SK-N-SH (cell line): Measurements from ENCODE around the gene MXD3.

ENCODE experiments used
- CTCF ChIP-seq: fragments of 200-600 bp; sonication (generic); IDR thresholded peaks from 2 replicates; pipeline ENCODE4 v1.6.1; 2017; ENCODE audit warnings: antibody characterized with exemption, mild to moderate bottlenecking, moderate library complexity
- GATA2 ChIP-seq: sonication (generic); formaldehyde crosslinking; IDR thresholded peaks from 2 replicates; pipeline ENCODE4 v1.5.0; 2020; ENCODE audit warnings: mild to moderate bottlenecking, missing genetic modification reagents
- MAX ChIP-seq: IDR thresholded peaks from 2 replicates; pipeline ENCODE4 v1.4.0; 2012; ENCODE audit warnings: low read depth
- PBX3 ChIP-seq: IDR thresholded peaks from 2 replicates; pipeline ENCODE4; 2012
- POLR2AphosphoS5 ChIP-seq: IDR thresholded peaks from 2 replicates; pipeline ENCODE4 v1.6.1; 2012; ENCODE audit warnings: low read depth, low read length

- TF ChIP-seq PBX3 (no peak), GATA2 (CRISPR knock-in tag) (no peak), POLR2AphosphoS5 (no peak), CTCF (no peak), MAX (no peak)
Observed at GRCh38 chr5:177290816-177291596, 20.7 kb downstream of the MXD3 start.
